ENCODE measurements around the gene PHAF1. TPM values are rescaled to one million over a fixed set of nuclear protein-coding genes. Genes with fewer than 3 reads are reported as not detected.

Gene PHAF1
- total and polyA plus RNA-seq, 9 of the 15 experiments (the other 6 are each of a cell fraction or from before 2014, with no cell fraction given) = 5.1 to 25.4 (median 13.8) TPM

DNA sequence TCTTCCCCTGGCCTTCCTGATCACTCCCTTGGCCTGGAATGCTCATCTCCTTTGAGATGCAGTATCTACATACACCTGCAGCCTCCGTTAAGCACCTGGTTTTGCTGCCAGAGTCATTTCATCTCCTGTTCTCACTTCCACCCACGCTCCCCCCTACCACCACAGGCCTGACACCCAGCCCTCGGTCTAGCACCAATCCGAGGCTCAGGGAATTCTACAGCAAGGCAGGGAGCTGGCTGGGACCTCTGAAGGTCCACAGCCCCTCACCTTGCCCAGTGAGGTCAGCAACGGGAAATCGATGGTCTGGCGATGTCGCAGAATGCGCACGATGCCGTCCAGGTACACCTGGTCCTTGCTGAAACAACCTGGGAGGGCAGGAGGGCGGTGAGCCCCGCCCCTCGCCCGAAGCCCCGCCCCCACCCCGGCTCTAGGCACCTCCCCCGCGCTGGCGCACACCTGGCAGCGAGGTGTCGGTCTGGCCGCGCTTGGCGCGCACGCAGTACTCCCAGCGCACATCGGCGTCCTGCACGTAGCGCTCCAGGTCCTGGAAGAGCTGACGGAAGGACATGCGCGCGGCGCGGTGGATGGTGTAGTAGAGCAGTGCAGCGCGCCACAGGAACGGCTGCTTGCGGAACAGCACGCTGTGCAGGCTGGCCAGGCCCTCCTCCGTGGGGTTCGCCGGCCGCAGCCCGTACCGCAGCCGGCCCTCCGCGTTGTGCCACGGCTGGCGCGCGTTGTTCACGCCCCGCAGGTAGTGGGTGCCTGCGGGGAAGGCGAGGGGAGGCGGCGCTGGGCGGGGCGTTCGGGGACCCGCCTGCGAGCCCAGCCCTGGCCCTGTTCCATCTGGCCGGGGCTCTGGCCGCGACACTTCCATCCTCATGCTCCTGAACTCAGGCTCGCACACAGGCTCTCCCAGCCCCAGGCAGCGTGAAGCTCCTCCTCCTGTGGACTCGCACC, 68.3 kb downstream of the PHAF1 start:
- ATAC-seq (peak; percentile 81), FAIRE-seq (no peak), DNase-seq (ENCODE audit: extremely low read depth in 1 of 4, low spot score in 3 of 4) (peak; percentile 47 to 71 (median 65))
- Histone ChIP-seq H3K36me3 (ENCODE audit: control insufficient read depth, insufficient read depth, low read length) (no peaks in the 10 kb centered on the region), H2AFZ (ENCODE audit: low read depth, low read length) (0 out of 2 replicates have a peak overlapping the region, but pooled peaks have one; percentile 57), H3K4me2 (ENCODE audit: insufficient read depth, low read length) (peak overlapping the region; percentile 61; the same call in 1 of the 2 replicates), H3K9me3 (replicated peaks; ENCODE audit: control insufficient read depth, insufficient read depth, low read depth, low read length) (no peaks in the 10 kb centered on the region), H3K4me1 (replicated peaks in 1 of 2; ENCODE audit: control insufficient read depth in 2 of 2, insufficient read depth in 2 of 2, low read length in 2 of 2) (peaks cover 9 to 48% of the 10 kb centered on the region in 2 experiments), H3K9ac (ENCODE audit: insufficient read depth in 1 of 2, low read depth in 2 of 2, low read length in 2 of 2) (peak overlapping the region in 1 of 2 experiments; percentile 72; a peak in 2 of 4 replicates), H3K27ac (ENCODE audit: extremely low read depth, low read depth, low read length) (no peak overlapping the region), H3K27me3 (ENCODE audit: control insufficient read depth in 2 of 2, insufficient read depth in 2 of 2, low read length in 2 of 2) (no peaks in the 10 kb centered on the region), H3K79me2 (ENCODE audit: control insufficient read depth, insufficient read depth, low read length) (peaks cover 10% of the 10 kb centered on the region), H3K9me1 (ENCODE audit: control insufficient read depth, insufficient read depth, low read length) (no peaks in the 10 kb centered on the region), H3K4me3 (peak overlapping the region; percentile 32), H4K20me1 (replicated peaks; ENCODE audit: control insufficient read depth, insufficient read depth, low read length) (no peaks in the 10 kb centered on the region)
- in situ Hi-C loops (cut with MboI) (no loop called here), intact Hi-C loops (cut with micrococcal nuclease) (no loop called here)
- BruUV-seq (replicated peaks) = no TSS peak
- ChIA-PET POLR2A (interaction anchor here (0.7 to 1.1 kb wide), 4 partner anchors 11 to 290 kb away, joined by 3 read pairs; partner anchors contain the start of gene EXOC3L1), CTCF (ENCODE audit: low intra/inter-chr PET ratio) (interaction anchor here (0.6 kb wide), 1 partner anchor 66 kb away, joined by 3 read pairs; no protein-coding TSS in a partner anchor)
- 49% methylated on average over 56 of the region's 73 CpGs for WGBS (ENCODE audit: insufficient coverage, low coverage, missing lambda C conversion rate)
- no peak for TF ChIP-seq ZNF408 (CRISPR knock-in tag; IDR thresholded peaks at IDR 0.05; ENCODE audit: low read depth)
- TF ChIP-seq BRD9 (IDR thresholded peaks at IDR 0.05; ENCODE audit: low read depth, partially characterized antibody) = no peak
- TF ChIP-seq MYC (IDR thresholded peaks at IDR 0.05; ENCODE audit: low read depth, low read length) = no peak
- no peak for TF ChIP-seq MYC (CRISPR knock-in tag; IDR thresholded peaks at IDR 0.05; ENCODE audit: borderline replicate concordance, low read depth)
- TF ChIP-seq, protein P1, sequence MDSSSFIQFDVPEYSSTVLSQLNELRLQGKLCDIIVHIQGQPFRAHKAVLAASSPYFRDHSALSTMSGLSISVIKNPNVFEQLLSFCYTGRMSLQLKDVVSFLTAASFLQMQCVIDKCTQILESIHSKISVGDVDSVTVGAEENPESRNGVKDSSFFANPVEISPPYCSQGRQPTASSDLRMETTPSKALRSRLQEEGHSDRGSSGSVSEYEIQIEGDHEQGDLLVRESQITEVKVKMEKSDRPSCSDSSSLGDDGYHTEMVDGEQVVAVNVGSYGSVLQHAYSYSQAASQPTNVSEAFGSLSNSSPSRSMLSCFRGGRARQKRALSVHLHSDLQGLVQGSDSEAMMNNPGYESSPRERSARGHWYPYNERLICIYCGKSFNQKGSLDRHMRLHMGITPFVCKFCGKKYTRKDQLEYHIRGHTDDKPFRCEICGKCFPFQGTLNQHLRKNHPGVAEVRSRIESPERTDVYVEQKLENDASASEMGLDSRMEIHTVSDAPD (CRISPR knock-in tag; IDR thresholded peaks at IDR 0.05) = no peak
- 0 out of 2 replicates have a peak, but pooled peaks have one; percentile 6 for TF ChIP-seq CEBPG (CRISPR knock-in tag; IDR thresholded peaks at IDR 0.05)
- TF ChIP-seq CEBPG (tag; conservative IDR thresholded peaks at IDR 0.05 in 1 of 2, IDR thresholded peaks at IDR 0.05 in 1 of 2) = no peak
- TF ChIP-seq, protein P2, sequence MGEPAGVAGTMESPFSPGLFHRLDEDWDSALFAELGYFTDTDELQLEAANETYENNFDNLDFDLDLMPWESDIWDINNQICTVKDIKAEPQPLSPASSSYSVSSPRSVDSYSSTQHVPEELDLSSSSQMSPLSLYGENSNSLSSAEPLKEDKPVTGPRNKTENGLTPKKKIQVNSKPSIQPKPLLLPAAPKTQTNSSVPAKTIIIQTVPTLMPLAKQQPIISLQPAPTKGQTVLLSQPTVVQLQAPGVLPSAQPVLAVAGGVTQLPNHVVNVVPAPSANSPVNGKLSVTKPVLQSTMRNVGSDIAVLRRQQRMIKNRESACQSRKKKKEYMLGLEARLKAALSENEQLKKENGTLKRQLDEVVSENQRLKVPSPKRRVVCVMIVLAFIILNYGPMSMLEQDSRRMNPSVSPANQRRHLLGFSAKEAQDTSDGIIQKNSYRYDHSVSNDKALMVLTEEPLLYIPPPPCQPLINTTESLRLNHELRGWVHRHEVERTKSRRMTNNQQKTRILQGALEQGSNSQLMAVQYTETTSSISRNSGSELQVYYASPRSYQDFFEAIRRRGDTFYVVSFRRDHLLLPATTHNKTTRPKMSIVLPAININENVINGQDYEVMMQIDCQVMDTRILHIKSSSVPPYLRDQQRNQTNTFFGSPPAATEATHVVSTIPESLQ (CRISPR knock-in tag; IDR thresholded peaks at IDR 0.05) = no peak
- TF ChIP-seq NRF1 (conservative IDR thresholded peaks at IDR 0.05 in 1 of 2, IDR thresholded peaks at IDR 0.05 in 1 of 2) = peak; percentile 72 to 78
- TF ChIP-seq, protein P3, sequence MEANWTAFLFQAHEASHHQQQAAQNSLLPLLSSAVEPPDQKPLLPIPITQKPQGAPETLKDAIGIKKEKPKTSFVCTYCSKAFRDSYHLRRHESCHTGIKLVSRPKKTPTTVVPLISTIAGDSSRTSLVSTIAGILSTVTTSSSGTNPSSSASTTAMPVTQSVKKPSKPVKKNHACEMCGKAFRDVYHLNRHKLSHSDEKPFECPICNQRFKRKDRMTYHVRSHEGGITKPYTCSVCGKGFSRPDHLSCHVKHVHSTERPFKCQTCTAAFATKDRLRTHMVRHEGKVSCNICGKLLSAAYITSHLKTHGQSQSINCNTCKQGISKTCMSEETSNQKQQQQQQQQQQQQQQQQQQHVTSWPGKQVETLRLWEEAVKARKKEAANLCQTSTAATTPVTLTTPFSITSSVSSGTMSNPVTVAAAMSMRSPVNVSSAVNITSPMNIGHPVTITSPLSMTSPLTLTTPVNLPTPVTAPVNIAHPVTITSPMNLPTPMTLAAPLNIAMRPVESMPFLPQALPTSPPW (CRISPR knock-in tag; IDR thresholded peaks at IDR 0.05) = peak; percentile 13; the same call in 1 of the 2 replicates
- TF ChIP-seq, protein P4, sequence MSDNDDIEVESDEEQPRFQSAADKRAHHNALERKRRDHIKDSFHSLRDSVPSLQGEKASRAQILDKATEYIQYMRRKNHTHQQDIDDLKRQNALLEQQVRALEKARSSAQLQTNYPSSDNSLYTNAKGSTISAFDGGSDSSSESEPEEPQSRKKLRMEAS (CRISPR knock-in tag; IDR thresholded peaks at IDR 0.05) = peak; percentile 62; the same call in 1 of the 2 replicates
- TF ChIP-seq KLF6 (CRISPR knock-in tag; IDR thresholded peaks at IDR 0.05; ENCODE audit: borderline replicate concordance) = no peak
- TF ChIP-seq HMGN3 (IDR thresholded peaks at IDR 0.05; ENCODE audit: borderline replicate concordance, extremely low read depth, insufficient read length, low read depth, low read length) = peak; percentile 60

Data from K562 (cell line).